ENCODE measurements around the gene ANXA6. TPM values are rescaled to one million over a fixed set of nuclear protein-coding genes. Genes with fewer than 3 reads are reported as not detected.

ANXA6 gene
- total RNA-seq, 1 donor from 2014 or later: 329 TPM

DNA sequence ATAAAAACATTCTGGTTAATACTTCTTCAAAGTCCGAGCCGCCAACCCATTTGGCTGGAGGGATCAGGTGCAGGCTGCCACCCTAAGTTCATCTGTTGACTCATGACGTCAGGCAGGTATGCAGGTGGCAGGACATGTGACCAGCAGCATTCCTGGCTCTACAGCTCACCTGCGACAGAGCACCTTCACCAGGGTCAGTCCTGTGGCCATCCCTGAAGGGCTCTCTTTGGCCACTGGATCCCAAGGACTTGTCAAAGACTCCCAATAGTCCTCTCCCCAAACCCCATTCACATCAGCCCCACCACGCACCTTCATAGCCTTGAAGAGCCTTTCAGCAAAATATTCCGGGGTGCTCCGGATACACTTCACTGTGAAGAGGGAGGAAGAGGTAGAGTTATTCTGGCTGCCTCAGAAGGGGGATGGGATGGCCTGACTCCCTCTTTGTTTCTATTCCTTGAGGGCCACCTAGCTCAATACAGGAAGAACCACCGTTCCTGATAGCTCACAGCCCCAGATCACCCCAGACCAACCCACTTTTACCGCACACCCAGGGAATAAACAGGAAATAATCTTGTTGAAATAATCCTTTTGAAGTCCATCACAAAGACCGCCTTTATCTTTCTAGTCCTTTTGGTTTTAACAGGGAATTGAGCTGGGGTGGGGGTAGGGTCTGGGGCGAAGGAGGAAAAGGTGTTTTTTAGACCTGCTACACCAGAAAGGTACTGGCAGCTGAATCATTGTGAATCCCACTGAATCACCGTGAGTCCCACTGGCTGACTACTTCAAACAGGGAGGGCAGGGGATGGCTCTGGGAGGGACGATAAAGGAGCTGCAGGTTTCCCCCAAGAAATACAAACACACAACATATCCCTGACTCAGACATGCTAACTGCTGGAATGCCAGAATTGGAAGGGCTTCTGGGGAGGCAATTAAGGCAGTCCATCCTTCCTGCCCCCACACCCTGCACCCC, 26.4 kb downstream of the ANXA6 start:
- DNase-seq (ENCODE audit: low read depth, low spot score): no peak

DNA sequence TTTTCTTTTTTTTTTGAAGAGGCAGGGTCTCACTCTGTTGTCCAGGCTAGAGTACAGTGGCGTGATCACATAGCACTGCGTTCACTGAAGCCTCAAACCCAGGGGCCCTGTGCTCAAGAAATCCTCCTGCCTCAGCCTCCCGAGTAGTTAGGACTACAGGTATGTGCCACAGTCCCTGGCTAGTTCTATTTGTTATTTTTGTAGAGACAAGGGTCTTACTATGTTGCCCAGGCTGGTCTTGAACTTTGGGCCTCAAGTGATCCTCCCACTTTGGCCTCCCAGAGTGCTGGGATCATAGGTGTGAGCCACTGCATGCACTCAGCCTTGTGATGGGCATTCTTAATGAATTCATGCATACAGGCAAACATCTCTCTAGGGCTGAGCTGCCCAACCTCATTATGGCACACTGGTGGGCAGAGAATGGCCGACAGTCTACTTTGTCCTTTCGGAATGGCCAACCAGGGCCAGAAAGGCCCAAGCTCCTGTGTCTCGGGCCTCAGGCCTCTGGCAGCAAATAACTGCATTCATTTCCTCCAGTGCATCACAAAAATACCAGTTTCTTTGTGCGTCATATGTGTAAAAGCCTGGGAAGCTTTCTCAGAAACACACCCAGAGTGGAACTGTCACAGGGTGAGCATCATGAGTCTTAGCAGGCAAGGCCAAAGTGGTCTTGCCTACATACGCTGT, 27.2 kb downstream of the ANXA6 start:
- DNase-seq (ENCODE audit: low read depth, low spot score): no peak

DNA sequence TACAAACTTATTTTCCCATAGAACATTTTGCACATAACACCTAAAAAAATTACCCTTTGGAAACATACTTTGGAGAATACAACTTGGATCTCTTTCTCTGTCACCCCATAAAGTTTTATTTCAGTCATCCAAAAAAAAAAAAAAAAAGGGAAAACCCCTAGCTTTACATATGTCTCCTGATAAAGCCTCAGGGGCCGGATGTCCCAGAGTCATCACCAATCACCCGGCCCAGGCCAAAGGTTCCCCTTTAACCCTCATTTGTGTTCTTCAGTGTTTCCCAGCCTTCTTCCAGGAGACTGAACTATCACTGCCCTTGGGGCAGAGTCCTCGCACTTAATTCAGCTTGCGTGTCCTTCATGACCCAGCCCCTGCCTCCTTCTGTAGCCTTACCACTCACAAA, 28.8 kb downstream of the ANXA6 start:
- DNase-seq (ENCODE audit: low read depth, low spot score): no peak

DNA sequence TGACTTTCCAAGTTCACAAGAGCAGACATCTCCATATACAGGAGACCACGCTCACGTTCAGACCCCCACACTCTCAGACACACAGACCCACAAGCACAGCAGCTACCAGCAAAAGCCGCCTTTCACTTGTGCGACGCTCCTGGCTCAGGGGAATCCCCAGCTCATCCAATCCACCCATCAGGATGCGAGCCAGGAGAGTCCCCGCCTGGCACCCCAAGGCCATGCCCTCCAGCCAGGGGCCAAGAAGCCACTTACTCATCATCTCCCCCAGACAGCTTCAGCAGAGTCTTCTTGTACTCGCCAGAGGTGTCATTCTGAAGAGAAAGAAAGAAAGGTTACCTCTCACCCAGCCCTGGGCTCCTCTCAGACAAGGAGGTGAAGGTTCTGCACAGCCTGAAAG, 29.7 kb downstream of the ANXA6 start:
- DNase-seq (ENCODE audit: low read depth, low spot score): no peak

DNA sequence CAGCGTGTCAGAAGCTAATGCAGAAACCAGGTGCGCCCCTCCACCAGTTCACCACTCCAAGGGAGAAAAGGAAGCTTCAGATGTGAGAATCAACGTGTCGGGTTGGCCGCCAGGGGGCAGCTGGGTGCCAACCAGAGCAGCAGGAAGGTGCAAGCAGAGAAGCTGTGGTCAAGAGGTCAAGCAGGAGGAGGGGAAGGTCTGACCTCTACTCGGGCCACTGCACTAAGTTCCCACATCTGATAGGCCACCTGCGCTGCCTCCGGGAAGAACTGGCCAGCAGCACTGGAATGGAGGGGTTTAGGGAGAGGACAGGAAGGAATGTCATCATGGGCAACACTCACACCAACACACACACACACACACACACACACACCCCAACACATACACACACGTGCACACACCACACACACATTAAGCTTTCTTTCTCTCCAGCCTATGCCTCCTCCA, 31.4 kb downstream of the ANXA6 start:
- peak; percentile 26 for DNase-seq (ENCODE audit: low read depth, low spot score)

DNA sequence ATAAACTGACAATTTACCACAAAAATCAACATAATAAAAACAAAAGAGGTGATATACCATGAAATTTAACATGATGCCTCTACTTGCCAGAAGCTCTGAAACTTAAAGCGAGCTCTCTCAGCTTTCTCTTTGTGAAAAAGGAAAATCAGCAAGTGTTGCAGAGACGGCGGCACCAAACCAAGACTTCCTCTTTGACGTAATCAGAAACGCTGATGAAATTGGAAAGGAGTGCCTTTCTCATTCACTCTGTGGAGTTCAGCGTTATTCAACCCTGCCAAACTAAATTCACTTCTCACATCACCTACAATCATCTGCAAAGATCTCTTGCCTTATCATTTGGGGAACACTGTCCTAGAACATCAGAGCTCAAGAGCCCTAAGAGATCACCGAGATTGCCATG, 32.2 kb downstream of the ANXA6 start:
- no peak for DNase-seq (ENCODE audit: low read depth, low spot score)

DNA sequence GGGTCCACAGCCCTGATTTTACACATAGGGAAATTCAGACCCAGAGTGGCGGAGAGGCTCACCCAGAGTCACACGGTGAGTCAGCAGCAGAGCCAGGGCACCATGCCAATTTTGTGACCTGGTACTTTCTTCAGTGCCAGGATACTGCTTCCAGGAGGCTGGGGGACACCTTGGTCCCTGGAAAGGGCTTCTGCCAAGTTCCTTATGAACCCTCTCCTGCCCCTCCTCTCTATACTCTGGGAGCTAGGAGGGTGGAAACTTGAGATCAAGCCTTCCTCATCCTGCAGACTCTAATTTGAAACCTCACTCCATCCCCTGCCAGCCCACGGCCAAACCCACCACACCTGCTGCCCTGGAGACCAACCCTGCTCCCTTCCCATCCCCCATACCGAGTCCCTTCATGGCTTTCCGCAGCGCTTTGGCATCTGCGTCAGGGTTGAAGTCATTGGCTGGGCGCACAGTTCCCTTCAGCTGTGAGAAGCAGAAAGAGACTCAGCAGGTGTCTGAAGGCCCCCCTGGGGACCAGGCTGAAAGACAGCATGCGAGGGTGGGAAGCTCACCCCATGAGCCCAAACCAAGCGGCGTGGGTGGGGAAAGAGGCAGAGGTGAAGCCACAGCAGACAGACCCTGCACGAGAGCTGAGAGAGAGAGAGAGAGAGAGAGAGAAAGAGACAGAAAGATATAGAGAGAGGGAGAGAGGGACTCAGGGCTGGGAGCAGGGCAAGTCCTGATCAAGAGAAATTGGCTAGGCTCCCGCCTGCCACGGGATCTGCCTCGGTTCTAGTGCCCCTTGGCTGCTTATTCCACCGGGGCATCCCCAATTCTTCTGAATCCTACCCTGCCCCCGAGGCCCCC, 33.5 kb downstream of the ANXA6 start:
- DNase-seq (ENCODE audit: low read depth, low spot score): no peak

DNA sequence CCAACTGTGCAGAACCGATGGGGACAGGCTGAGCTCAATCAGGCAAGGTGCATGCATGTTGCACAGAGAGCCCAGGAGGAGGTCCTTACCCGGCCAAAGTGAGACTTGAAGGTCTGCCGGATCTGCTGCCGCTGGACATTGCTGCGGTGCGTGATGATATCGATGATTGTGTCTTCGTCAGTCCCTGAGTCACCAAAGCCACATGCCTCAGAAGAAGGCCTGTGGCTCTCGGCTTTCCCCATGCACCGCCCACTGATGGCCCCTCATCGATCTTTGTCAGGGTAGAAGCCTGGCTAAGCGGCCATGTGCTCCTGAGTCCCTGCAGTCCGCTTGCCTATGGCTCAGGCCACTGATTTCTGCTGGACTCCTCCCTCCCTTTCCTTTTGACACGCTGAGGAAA, 34.8 kb downstream of the ANXA6 start:
- no peak for DNase-seq (ENCODE audit: low read depth, low spot score)

DNA sequence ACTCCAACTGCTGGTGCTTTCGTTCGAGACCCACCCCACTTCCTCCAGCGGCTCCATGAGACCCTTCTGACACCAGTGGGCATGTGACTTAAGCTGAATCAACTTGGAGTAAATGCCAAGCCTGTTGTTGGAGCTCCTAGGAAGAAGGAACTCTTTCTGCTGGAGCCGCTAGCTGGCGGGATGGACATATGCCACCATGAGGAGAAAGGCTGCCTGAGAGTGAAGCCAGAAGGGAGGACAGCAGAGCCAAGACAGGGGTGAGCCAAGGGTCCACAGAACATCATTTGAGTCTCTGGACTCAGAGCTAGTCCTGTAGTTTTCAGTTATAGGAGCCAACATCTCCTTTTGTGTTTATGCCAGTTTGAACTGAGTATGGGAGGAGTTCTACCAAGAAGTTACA, 35.9 kb downstream of the ANXA6 start:
- no peak for DNase-seq (ENCODE audit: low read depth, low spot score)

DNA sequence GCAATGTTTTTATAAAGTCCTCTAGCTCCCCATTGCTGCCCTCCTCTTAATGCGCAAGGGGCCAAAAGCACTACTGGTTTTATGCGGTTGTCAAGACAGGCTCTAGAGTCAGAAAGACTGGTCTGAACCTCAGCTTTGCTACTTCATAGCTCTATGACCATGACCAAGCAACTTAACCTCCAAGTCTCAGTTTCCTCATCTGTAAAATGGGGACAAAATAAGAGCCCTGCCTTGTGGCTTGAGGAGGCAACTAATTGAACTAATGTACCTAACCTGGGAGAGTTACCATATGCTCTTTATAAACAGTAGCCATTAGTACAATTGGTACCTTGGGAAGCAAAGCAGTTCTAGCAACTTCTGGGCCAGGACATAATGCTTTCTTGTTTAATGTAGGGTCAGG, 36.5 kb downstream of the ANXA6 start:
- DNase-seq (ENCODE audit: low read depth, low spot score): no peak

DNA sequence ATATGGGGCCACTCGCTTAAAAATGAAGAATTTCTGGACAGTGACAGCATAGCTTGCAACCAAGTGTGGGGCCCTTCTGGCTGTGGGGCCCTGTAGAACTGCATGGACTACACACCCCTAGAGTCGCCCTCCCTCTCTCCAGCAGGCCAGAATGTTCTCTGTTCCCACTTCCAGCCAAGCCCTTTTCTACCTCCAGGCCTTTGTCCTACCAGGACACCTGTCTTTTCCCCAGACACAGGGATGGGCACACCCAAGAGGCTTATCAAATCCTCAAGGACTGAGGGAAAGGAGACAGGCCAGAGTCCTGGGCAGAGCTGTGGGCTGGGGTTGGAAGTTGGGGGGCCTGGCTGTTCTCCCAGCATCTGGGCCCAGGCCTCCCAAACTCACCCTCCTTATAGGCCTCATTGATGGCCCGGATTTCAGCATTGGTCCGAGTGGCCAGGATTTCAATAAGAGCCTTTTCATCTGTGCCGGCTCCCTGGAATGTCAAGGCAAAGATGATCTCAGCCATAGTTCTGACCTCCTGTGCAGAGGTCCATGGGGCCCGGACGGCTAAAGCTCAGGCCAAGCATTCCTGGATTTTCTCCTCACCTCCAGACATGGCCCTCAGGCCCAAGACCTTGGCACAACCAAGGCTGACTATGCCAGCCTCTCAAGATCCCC, 38.5 kb downstream of the ANXA6 start:
- DNase-seq (ENCODE audit: low read depth, low spot score): no peak

DNA sequence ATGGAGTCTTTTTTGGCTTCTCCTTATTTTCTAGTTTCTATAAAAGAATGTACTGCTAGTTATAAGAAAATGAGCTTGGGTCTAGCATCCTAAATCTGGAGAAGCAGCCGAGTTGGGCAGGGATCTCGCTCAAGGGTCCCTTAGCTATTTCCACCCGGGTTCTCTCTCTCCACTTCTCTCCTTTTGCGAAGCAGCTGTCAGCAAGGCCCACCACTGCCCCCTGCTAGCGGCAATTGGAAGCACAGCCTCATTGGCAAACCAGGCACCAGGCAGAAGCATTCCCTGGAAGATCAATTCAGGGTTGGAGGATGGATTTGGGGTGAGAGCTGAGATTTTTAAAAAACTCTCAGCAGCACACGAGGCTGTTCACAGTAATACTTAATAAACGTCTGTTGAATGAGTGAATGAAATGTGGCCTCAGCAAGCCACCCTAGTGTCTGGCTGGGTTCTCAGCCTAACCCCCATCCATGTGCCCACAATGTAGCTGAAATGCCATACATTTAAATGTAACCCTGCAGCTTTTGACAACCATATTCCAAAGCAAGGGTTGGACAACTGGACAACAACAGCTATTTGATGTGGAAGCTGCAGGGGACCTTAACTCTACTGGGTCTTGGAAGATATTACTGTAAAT, 42.2 kb downstream of the ANXA6 start:
- DNase-seq (ENCODE audit: low read depth, low spot score): no peak

DNA sequence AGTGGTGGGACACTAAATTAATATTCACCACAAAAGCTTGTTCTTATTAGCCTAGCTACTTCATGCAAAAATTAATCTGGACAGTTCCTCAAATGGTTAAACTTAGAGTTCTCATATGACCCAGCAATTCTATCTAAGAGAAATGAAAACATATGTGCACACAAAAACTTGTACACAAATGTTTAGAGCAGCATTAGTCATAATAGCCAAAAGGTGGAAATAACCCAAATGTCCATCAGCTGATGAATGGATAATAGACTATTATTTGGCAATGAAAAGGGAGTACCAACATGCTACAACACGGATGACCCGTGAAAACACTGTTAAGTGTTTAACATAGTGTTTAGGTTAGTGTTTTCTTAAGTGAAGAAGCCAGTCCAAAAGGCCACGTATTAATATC, 43.9 kb downstream of the ANXA6 start:
- DNase-seq (ENCODE audit: low read depth, low spot score): no peak

DNA sequence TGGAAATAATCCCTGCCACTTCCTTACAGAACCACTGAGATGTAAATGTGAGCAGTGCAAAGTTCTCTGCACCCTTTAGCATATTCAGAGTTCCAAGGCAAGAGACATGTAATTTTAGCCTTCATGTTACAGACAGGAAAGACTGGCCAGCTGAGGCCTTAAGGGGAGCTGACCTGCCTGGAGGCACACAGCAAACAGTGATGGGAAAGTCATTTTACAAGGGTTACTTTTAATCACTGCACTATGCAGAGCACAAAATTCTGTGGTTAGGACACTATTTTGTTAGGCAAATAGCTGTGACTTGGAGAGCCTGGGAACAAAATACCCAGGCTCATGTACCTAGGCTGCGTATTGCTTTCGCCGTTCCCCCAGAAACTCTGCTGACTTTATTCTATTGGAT, 46.6 kb downstream of the ANXA6 start:
- no peak for DNase-seq (ENCODE audit: low read depth, low spot score)

DNA sequence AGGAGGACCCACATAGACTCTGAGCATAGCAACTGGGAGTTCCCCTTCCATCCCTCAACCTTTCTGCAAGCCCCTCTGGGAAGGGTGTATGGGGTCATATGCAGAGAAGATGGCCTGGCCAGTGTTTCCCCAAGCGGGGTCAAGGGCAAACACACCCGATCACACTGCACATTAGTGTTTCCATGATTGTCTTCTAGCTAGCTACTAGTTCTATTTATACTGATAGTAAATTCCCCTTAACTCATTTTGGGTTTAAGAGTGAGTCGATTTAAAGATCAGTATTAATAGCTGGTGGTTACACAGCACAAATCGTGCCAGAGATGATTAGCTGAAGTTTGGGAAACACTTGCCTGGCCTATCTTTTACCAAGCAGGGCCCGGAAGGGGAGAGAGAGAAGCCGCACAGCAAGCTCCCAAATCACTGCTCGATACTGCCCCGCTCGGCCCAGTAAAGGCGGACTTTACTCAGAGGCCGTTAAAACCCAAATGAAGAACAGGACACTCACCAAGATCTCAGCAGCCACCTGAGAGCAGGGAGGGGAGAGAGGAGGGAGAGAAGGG, 47.4 kb downstream of the ANXA6 start:
- no peak for DNase-seq (ENCODE audit: low read depth, low spot score)

DNA sequence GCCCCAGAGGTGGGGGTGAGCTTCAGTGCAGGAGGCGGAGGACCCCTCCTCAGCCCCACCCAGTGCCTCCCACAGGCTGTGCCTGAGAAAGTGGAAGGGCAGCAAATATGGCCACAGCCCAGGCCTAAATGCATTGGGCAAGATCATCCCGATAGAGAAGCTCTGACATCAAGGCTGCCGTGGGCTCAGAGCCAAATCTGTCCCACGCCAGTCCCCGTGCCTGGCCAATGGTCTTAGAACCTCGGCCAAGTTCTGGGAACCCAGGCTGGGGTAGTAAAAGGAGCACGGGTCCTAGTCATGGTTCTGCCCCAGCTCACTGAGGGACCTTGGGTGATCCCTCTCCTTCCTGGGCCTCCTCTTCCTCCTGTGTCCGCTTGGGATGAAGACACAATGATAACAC, 49.0 kb downstream of the ANXA6 start:
- DNase-seq (ENCODE audit: low read depth, low spot score): no peak

DNA sequence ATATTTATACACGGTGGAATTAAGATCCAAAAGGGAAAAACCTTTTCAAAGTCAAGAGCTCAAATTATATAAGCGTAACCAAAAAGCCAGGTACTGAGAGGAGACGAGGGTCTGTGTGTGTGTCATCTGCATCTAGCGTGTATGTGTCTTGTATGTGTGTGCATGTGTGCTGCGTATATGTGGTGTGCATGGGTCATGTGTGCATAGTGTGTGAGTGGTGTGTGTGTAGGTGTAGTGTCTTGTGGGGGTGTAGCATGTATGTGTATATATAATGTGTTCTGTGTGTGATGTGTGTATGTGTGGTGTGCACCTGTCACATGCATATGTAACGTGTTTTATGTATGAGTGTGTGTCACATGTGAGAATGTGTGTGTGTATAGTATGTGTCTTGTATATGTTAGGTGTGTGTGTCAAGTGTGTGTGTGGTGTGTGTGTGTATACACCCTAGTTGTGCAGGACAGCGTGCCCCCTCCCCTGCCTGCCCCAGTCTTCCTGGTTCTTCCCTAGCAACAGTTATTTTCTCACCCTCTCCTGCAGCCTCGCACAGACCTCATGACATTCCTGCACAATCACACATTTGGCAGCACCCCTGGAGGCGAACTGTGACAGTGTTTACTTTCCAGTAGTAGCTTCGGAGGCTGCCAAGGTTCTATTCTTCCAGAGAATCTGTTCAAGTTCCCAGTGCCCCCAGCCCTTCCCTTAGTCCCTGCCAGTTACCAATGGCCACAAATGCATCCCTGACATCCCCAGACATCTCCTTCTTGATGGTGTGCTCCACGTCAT, 49.6 kb downstream of the ANXA6 start:
- DNase-seq (ENCODE audit: low read depth, low spot score): no peak

DNA sequence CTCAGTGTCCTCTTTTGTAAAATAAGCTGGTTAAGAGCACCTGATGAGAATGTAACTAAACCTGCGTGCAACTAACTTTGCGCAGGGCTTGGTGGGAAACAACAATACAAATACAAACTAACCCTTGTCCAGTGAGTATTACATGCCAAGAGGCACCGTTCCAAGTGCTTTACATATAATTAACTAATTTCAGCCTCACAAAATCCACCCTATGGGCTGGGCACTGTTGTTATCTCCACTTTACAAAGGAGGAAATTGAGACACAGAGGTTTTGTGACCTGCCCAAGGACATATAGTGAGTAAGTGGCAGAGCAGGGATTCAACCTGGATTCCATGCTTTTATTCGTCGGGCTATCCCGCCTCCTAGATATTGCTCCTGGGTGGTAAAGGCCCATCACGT, 50.5 kb downstream of the ANXA6 start:
- no peak for DNase-seq (ENCODE audit: low read depth, low spot score)

DNA sequence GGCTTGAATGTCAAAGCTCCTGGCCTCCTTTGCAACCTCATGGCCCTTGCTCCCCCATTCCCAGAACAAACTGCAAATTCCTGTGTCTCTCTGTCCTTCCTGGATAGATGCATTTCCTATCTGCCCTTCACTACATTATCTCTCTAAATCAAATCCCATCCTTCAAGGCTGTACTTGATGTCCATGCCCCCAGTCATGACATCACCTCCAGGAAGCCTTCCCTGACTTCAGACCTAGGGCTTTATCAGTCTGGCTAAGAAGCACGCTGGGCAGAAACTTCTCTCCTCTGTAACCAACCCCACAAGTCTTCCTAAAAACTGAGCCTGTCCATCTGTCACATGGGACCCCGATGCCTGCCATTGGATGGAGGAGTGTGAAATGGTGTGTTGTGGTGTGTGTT, 51.1 kb downstream of the ANXA6 start:
- DNase-seq (ENCODE audit: low read depth, low spot score): no peak

DNA sequence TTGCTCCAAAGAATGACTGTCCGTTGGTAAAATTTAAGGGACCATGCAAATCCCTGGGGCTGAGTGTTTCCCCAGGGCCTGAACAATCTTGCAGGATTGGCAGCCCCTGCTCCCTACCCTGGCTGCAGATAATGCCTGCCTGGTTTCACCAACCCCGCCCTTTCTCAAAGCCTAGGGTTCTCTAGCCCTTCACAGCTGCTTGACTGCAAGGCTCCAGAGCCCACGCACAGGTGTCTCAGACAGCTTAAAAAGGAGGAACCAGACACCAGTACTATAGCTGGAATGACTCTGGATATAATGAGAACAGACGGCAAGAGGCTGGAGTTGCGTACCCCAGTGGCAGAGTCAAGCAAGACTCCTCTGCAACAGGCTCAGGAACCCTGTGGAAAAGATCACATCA, 51.5 kb downstream of the ANXA6 start:
- no peak for DNase-seq (ENCODE audit: low read depth, low spot score)
